Measurements from ENCODE around the gene FAM227B. TPM values are rescaled to one million over a fixed set of nuclear protein-coding genes. Genes with fewer than 3 reads are reported as not detected.

The FAM227B gene
- total RNA-seq, 1 donor from 2014 or later = 8.0 TPM

- no peaks in the 10 kb centered on the region for H3K9me3 Mint-ChIP-seq
- no peaks in the 10 kb centered on the region for H3K27me3 Mint-ChIP-seq (ENCODE audit: low read depth)
- DNase-seq (ENCODE audit: low spot score in 2 of 2, unreplicated experiment in 2 of 2) = no peak
- H3K4me3 Mint-ChIP-seq = no peak overlapping the region
- no peak for TF ChIP-seq CTCF (IDR thresholded peaks at IDR 0.05; ENCODE audit: unreplicated experiment)
- H3K4me1 Mint-ChIP-seq = peaks cover 30% of the 10 kb centered on the region
- H3K27ac Mint-ChIP-seq = no peak overlapping the region
- no peaks in the 10 kb centered on the region for H3K36me3 Mint-ChIP-seq
These were observed 185.4 kb downstream of the FAM227B start for GRCh38 chr15:49435174-49435573.

GRCh38 chr15:49430046-49430445, 190.6 kb downstream of the FAM227B start:
- H3K36me3 Mint-ChIP-seq = peaks cover 2% of the 10 kb centered on the region
- H3K4me1 Mint-ChIP-seq = peaks cover 5% of the 10 kb centered on the region
- peaks cover 3% of the 10 kb centered on the region for H3K9me3 Mint-ChIP-seq
- H3K27me3 Mint-ChIP-seq (ENCODE audit: low read depth) = no peaks in the 10 kb centered on the region
- no peak for TF ChIP-seq CTCF (IDR thresholded peaks at IDR 0.05; ENCODE audit: unreplicated experiment)
- H3K27ac Mint-ChIP-seq = no peak overlapping the region
- H3K4me3 Mint-ChIP-seq = no peak overlapping the region
- DNase-seq (ENCODE audit: low spot score in 2 of 2, unreplicated experiment in 2 of 2) = no peak

GRCh38 chr15:49428409-49429095, 192.1 kb downstream of the FAM227B start:
- Mint-ChIP-seq H3K27me3 (ENCODE audit: low read depth) (no peaks in the 10 kb centered on the region), H3K9me3 (peaks cover 3% of the 10 kb centered on the region), H3K4me3 (no peak overlapping the region), H3K36me3 (peaks cover 2% of the 10 kb centered on the region), H3K27ac (no peak overlapping the region), H3K4me1 (peaks cover 5% of the 10 kb centered on the region)
- TF ChIP-seq CTCF (IDR thresholded peaks at IDR 0.05; ENCODE audit: unreplicated experiment) = no peak
- no peak for DNase-seq (ENCODE audit: low spot score in 2 of 2, unreplicated experiment in 2 of 2)

GRCh38 chr15:49427372-49427771, 193.2 kb downstream of the FAM227B start:
- Mint-ChIP-seq H3K9me3 (peaks cover 3% of the 10 kb centered on the region), H3K27ac (no peak overlapping the region), H3K36me3 (peaks cover 2% of the 10 kb centered on the region), H3K27me3 (ENCODE audit: low read depth) (no peaks in the 10 kb centered on the region), H3K4me3 (no peak overlapping the region), H3K4me1 (peaks cover 5% of the 10 kb centered on the region)
- no peak for DNase-seq (ENCODE audit: low spot score in 2 of 2, unreplicated experiment in 2 of 2)
- no peak for TF ChIP-seq CTCF (IDR thresholded peaks at IDR 0.05; ENCODE audit: unreplicated experiment)

- peaks cover 3% of the 10 kb centered on the region for H3K9me3 Mint-ChIP-seq
- no peak for DNase-seq (ENCODE audit: low spot score in 2 of 2, unreplicated experiment in 2 of 2)
- H3K4me3 Mint-ChIP-seq = peak overlapping the region; percentile 56
- H3K36me3 Mint-ChIP-seq = peaks cover 2% of the 10 kb centered on the region
- H3K27ac Mint-ChIP-seq = peak overlapping the region; percentile 47
- no peaks in the 10 kb centered on the region for H3K27me3 Mint-ChIP-seq (ENCODE audit: low read depth)
- peaks cover 10% of the 10 kb centered on the region for H3K4me1 Mint-ChIP-seq
- no peak for TF ChIP-seq CTCF (IDR thresholded peaks at IDR 0.05; ENCODE audit: unreplicated experiment)
These were observed 195.7 kb downstream of the FAM227B start for GRCh38 chr15:49424954-49425353.
